CD4-positive, alpha-beta T cell (primary cell): Measurements from ENCODE around the gene SND1. TPM values are rescaled to one million over a fixed set of nuclear protein-coding genes. Genes with fewer than 3 reads are reported as not detected.

Source experiments
- ATAC-seq: fragments of 200-7000 bp; cut with Tn5 transposase; one replicate; pipeline ENCODE4 v1.10.0; 2022; ENCODE audit warnings: mild to moderate bottlenecking; ENCODE audit not compliant: poor library complexity
- CTCF ChIA-PET: fragments of 350-600 bp; sonication (Branson Sonifier 250); formaldehyde crosslinking; loops from one replicate; lab custom pipeline; 2021; ENCODE audit warnings: antibody characterized with exemption, inconsistent platforms; lab: Charles Lee
- POLR2A ChIA-PET: fragments of 350-600 bp; sonication (Branson Sonifier 250); formaldehyde crosslinking; loops from one replicate; lab custom pipeline; 2021; ENCODE audit warnings: antibody characterized with exemption, inconsistent platforms; lab: Charles Lee
- DNase-seq, 14 experiments: peaks; one replicate each; pipeline ENCODE4 v3.0.0-alpha.2; 2013 to 2020; ENCODE audit warnings: mixed read lengths in 2 of 14
- H3K27ac ChIP-seq, 2 donors: one replicate each; pipeline versions ENCODE4 v1.5.1 to v1.7.0; 2013; ENCODE audit warnings: low read length in 2 of 2, low read depth in 1 of 2, mild to moderate bottlenecking in 1 of 2
- H3K27me3 ChIP-seq, 2 experiments: 1 replicate in 1 of 2; 2 replicates in 1 of 2; pipeline versions ENCODE4 v1.6.1 to v1.7.0; 2013; ENCODE audit warnings: low read length in 2 of 2, control low read depth in 1 of 2, mild to moderate bottlenecking in 1 of 2, moderate library complexity in 1 of 2; ENCODE audit not compliant: insufficient read depth in 2 of 2, control insufficient read depth in 1 of 2
- H3K36me3 ChIP-seq: one replicate; pipeline ENCODE4 v1.6.1; 2013; ENCODE audit warnings: low read length, control low read depth; ENCODE audit not compliant: insufficient read depth
- H3K4me1 ChIP-seq: one replicate; pipeline ENCODE4 v1.6.1; 2013; ENCODE audit warnings: low read length, control low read depth; ENCODE audit not compliant: insufficient read depth
- H3K4me3 ChIP-seq: one replicate; pipeline ENCODE4 v1.5.1; 2013; ENCODE audit warnings: mild to moderate bottlenecking, low read length, moderate library complexity
- H3K9me3 ChIP-seq, 2 experiments: 1 replicate in 1 of 2; 2 replicates in 1 of 2; pipeline versions ENCODE4 v1.6.1 to v1.7.0; 2013; ENCODE audit warnings: low read length in 2 of 2, mild to moderate bottlenecking in 2 of 2, control low read depth in 1 of 2, moderate library complexity in 1 of 2; ENCODE audit not compliant: control insufficient read depth in 1 of 2, insufficient read depth in 1 of 2
- H3K27ac Mint-ChIP-seq: one replicate; pipeline ENCODE4 v1.8.0; 2020; ENCODE audit warnings: mixed read lengths
- H3K27me3 Mint-ChIP-seq: one replicate; pipeline ENCODE4 v1.8.0; 2021; ENCODE audit warnings: mixed read lengths
- H3K36me3 Mint-ChIP-seq: one replicate; pipeline ENCODE4 v1.8.0; 2021; ENCODE audit warnings: low read depth, mixed read lengths
- H3K4me1 Mint-ChIP-seq: one replicate; pipeline ENCODE4 v1.8.0; 2021; ENCODE audit warnings: low read depth, mixed read lengths
- H3K4me3 Mint-ChIP-seq: one replicate; pipeline ENCODE4 v1.8.0; 2020; ENCODE audit warnings: mild to moderate bottlenecking, mixed read lengths
- H3K9me3 Mint-ChIP-seq: one replicate; pipeline ENCODE4 v1.8.0; 2020; ENCODE audit warnings: mixed read lengths
- CTCF ChIP-seq: fragments of 200-600 bp; IDR thresholded peaks from one replicate; pipeline ENCODE4 v1.8.0; 2022; ENCODE audit warnings: antibody characterized with exemption, mild to moderate bottlenecking
- intact Hi-C, 2 experiments: fragments of 100-400 bp; cut with DNase I in 1 of 2; cut with micrococcal nuclease in 1 of 2; formaldehyde crosslinking; loops; one replicate each; pipeline versions ENCODE4 v1.15.1 to v1.9.0; 2023 to 2025; cut with DNase I, micrococcal nuclease
- total RNA-seq, 174 experiments: library from RNA in 2 of 174; stranded (reverse) in 2 of 174; gene quantifications; one replicate each; pipeline ENCODE4 v1.2.3 and lab custom pipeline; 2021 to 2026

The SND1 gene
- total RNA-seq, 2 experiments from 2014 or later: 104 to 113 TPM

GRCh38 chr7:127943541-127944521, 291.8 kb downstream of the SND1 start:
- no peak overlapping the region for H3K4me3 Mint-ChIP-seq
- H3K4me1 Mint-ChIP-seq: peaks cover 11% of the 10 kb centered on the region
- DNase-seq (no peak), ATAC-seq (no peak)
- H3K27ac Mint-ChIP-seq: no peak overlapping the region
- Histone ChIP-seq H3K4me3 (no peak overlapping the region), H3K27ac (no peak overlapping the region), H3K36me3 (peaks cover 13% of the 10 kb centered on the region), H3K4me1 (no peaks in the 10 kb centered on the region), H3K9me3 (no peaks in the 10 kb centered on the region), H3K27me3 (no peaks in the 10 kb centered on the region)
- ChIA-PET CTCF (no interaction called here), POLR2A (no interaction called here)
- H3K27me3 Mint-ChIP-seq: no peaks in the 10 kb centered on the region
- TF ChIP-seq CTCF: no peak
- no peaks in the 10 kb centered on the region for H3K9me3 Mint-ChIP-seq
- H3K36me3 Mint-ChIP-seq: peaks cover 40% of the 10 kb centered on the region
- intact Hi-C loops: no loop called here

- intact Hi-C loops: no loop called here
- Histone ChIP-seq H3K36me3 (peaks cover 6% of the 10 kb centered on the region), H3K4me3 (no peak overlapping the region), H3K27ac (no peak overlapping the region), H3K27me3 (no peaks in the 10 kb centered on the region), H3K9me3 (no peaks in the 10 kb centered on the region), H3K4me1 (no peaks in the 10 kb centered on the region)
- Mint-ChIP-seq H3K9me3 (no peaks in the 10 kb centered on the region), H3K36me3 (peaks cover 29% of the 10 kb centered on the region), H3K4me1 (peaks cover 11% of the 10 kb centered on the region), H3K4me3 (no peak overlapping the region), H3K27ac (no peak overlapping the region), H3K27me3 (no peaks in the 10 kb centered on the region)
- POLR2A ChIA-PET: no interaction called here
- CTCF ChIA-PET: no interaction called here
- no peak for TF ChIP-seq CTCF
- ATAC-seq: no peak
- no peak for DNase-seq
Observed at GRCh38 chr7:127946111-127946510, 294.1 kb downstream of the SND1 start.

GRCh38 chr7:127946847-127947246, 294.9 kb downstream of the SND1 start:
- DNase-seq (no peak), ATAC-seq (no peak)
- Histone ChIP-seq H3K4me1 (no peaks in the 10 kb centered on the region), H3K27me3 (no peaks in the 10 kb centered on the region), H3K9me3 (no peaks in the 10 kb centered on the region), H3K36me3 (peaks cover 6% of the 10 kb centered on the region), H3K4me3 (no peak overlapping the region), H3K27ac (no peak overlapping the region)
- Mint-ChIP-seq H3K27me3 (no peaks in the 10 kb centered on the region), H3K27ac (no peak overlapping the region), H3K4me3 (no peak overlapping the region), H3K9me3 (no peaks in the 10 kb centered on the region), H3K36me3 (peaks cover 28% of the 10 kb centered on the region), H3K4me1 (peaks cover 11% of the 10 kb centered on the region)
- POLR2A ChIA-PET: no interaction called here
- intact Hi-C loops: no loop called here
- CTCF ChIA-PET: no interaction called here
- no peak for TF ChIP-seq CTCF
